Measurements from ENCODE around the gene SSUH2.

- TF ChIP-seq FOXO4 (CRISPR knock-in tag; IDR thresholded peaks at IDR 0.05): no peak
- TF ChIP-seq CTCF (IDR thresholded peaks at IDR 0.05 in 2 of 3, conservative IDR thresholded peaks at IDR 0.05 in 1 of 3; ENCODE audit: insufficient read depth in 2 of 3, low read depth in 1 of 3, low read length in 3 of 3): peak; percentile 88 to 92 (median 89)
These were observed 21.5 kb downstream of the SSUH2 start for GRCh38 chr3:8622873-8623691.

Data from K562 (cell line).